Lower leg skin (tissue), 3 donors: Measurements from ENCODE around the gene UPK3BL2.
"Not testable (repeated sequence)": the region's sequence is repeated elsewhere in the genome, so short reads cannot be mapped to it uniquely, and the experiment has no call there.

Experiments
- CTCF ChIP-seq, 3 donors: fragments of 450-650 bp; IDR thresholded peaks; one replicate each; pipeline ENCODE4 v1.5.1; 2016; ENCODE audit warnings: antibody characterized with exemption in 3 of 3, mild to moderate bottlenecking in 3 of 3, moderate library complexity in 2 of 3
- POLR2A ChIP-seq, 2 donors: fragments of 450-650 bp; IDR thresholded peaks; one replicate each; pipeline ENCODE4 v1.6.1; 2016 to 2017; ENCODE audit warnings: antibody characterized with exemption in 2 of 2, mild to moderate bottlenecking in 1 of 2, moderate library complexity in 1 of 2

GRCh38 chr7:102542771-102543170 lies 725 bp downstream of the UPK3BL2 start:
- TF ChIP-seq CTCF, POLR2A (IDR thresholded peaks at IDR 0.05): not testable (repeated sequence)
